Renal cortical epithelial cell (primary cell): ENCODE measurements around the gene RAP1GAP. TPM values are rescaled to one million over a fixed set of nuclear protein-coding genes. Genes with fewer than 3 reads are reported as not detected.

Source experiments
- DNase-seq: peaks from one replicate; pipeline ENCODE4 v3.0.0-alpha.2; 2011; ENCODE audit warnings: low read depth
- total RNA-seq: library from RNA; depleted of rRNA; stranded (reverse); fragments of >200 nt; gene quantifications from 2 replicates; pipeline ENCODE4 v1.2.3, GENCODE V29; 2014

The RAP1GAP gene
- total RNA-seq, 1 donor from 2014 or later: 23.5 TPM

- no peak for DNase-seq
These were observed 6.5 kb downstream of the RAP1GAP start for GRCh38 chr1:21662426-21663247.

GRCh38 chr1:21661886-21662285 lies 7.3 kb downstream of the RAP1GAP start:
- DNase-seq: no peak

GRCh38 chr1:21659924-21660326 lies 9.2 kb downstream of the RAP1GAP start:
- DNase-seq: no peak

- no peak for DNase-seq
These were observed 9.8 kb downstream of the RAP1GAP start for GRCh38 chr1:21659099-21659923.

- no peak for DNase-seq
These were observed 11.5 kb downstream of the RAP1GAP start for GRCh38 chr1:21657456-21658190.

- peak; percentile 44 for DNase-seq
These were observed 13.4 kb downstream of the RAP1GAP start for GRCh38 chr1:21655748-21656147.

- no peak for DNase-seq
These were observed 13.9 kb downstream of the RAP1GAP start for GRCh38 chr1:21655259-21655658.

GRCh38 chr1:21654209-21654608 lies 14.9 kb downstream of the RAP1GAP start:
- DNase-seq: no peak

- no peak for DNase-seq
These were observed 15.4 kb downstream of the RAP1GAP start for GRCh38 chr1:21653744-21654100.

- DNase-seq: no peak
These were observed 16.0 kb downstream of the RAP1GAP start for GRCh38 chr1:21652937-21653743.

GRCh38 chr1:21652101-21652936 lies 16.8 kb downstream of the RAP1GAP start:
- DNase-seq: no peak

- no peak for DNase-seq
These were observed 17.7 kb downstream of the RAP1GAP start for GRCh38 chr1:21651214-21652042.

- no peak for DNase-seq
These were observed 18.8 kb downstream of the RAP1GAP start for GRCh38 chr1:21650400-21650799.

- no peak for DNase-seq
These were observed 19.8 kb downstream of the RAP1GAP start for GRCh38 chr1:21649315-21649714.

GRCh38 chr1:21648791-21649190 lies 20.4 kb downstream of the RAP1GAP start:
- DNase-seq: no peak

- no peak for DNase-seq
These were observed 20.8 kb downstream of the RAP1GAP start for GRCh38 chr1:21648352-21648730.

- DNase-seq: peak; percentile 52
These were observed 21.5 kb downstream of the RAP1GAP start for GRCh38 chr1:21647431-21648351.

- no peak for DNase-seq
These were observed 23.6 kb downstream of the RAP1GAP start for GRCh38 chr1:21645550-21645949.

GRCh38 chr1:21644906-21645305 lies 24.3 kb downstream of the RAP1GAP start:
- DNase-seq: no peak
